Inferior parietal cortex (tissue), 1 donor: Measurements from ENCODE around the gene OSBPL2.

ENCODE experiments used
- DNase-seq: peaks from one replicate; pipeline ENCODE4 v3.0.0-alpha.2; 2016; ENCODE audit errors: extremely low spot score

Gene OSBPL2

DNA sequence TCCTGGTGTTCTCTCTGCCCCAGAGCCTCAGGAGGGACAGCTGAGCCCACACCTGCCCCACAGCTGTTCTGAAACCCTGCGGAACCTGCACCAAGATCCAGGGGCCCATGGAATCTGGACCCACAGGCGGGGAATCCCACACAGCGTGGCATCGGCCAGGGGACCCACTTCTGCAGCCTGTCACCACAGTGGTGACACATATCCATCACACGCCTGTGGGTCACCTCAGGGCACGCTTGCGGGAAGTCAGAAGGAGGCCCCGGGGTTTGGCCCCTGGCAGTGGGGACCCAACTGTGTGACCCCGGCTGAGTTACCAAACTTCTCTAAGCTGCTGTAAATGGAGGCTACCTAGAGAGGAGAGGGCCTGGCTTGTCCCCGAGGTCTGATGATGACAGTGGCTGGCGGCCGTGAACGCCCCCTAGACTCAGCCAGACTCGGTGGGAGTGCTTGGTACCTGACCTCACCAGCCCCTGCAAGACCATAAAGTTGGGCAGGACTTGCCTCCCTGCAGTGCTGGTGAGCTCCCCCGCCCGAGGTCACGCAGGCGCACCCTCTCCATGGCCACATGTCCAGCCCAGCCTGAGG, 16.0 kb upstream of the OSBPL2 start:
- DNase-seq, result no peak

DNA sequence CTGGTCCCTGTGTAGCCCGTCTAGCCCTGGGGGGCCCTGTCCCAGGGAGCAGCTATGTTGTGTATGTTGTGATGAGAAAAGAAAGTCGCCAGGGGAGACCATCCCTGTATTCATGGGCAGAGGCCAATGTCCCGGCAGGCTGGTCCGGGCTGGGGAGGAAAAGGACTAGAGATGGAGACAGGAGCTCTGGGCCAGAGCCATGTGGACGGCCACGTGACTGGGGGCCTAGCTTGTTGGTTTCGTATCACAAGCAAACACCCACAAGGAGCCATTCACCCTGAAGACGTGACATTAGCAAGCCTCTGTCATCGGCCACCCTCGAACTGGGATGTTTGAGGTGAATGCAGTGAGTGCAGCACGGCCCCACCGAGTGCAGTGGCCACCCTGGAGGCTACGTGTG, 15.3 kb upstream of the OSBPL2 start:
- no peak for DNase-seq

DNA sequence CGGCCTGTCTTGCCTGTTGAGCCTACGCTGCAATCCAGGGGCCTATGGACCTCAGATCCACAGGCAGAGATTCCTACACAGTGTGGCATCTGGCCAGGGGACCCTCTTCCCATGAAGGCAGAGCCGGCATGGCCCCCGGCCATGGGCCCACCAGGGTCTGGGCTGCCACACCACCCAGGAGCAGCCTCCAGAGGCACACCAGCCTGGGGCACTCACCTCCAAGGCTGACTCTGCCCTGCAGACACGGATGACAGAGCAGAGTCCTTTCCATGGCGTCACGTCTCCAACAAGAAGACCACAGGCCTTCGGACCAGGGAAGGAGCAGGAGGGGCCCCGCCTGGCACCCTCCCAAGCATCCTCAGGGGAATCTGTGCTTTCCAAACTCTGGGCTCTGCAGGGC, 14.8 kb upstream of the OSBPL2 start:
- DNase-seq, result no peak

DNA sequence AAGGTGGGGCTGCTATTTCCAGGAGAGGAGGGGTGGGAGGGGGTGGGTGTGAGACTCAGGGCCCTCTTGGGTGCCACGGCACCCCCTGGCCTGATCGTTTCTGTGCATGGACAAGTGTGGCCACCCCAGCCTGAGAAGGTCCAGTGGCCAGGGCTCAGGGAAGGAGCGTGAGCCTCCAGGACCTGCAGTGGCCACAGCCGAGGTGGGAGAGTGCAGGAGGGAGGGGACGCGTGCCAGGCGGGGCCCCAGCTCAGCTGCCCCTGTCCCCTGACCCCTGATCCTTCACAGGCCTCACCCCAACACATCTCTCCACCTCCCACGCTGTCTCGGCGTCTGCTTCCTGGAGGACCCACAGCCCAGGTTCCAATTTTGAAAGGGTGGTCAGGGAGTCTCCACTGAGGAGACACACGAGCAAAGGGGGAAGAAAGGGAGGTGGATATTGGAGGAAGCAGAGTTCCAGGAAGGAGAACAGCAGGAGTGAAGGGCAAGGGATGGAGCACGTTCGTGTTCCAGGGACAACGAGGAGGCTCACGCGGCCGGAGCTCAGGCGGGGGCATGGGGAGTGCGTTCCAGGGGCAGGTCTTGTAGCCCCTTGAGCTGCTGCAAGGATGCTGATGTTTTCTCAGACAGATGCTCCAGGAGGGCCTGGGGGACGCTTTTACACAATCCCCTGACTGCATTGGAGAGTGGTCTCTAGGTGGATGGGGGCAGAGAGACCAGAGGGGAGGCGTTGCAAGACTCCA, 14.0 kb upstream of the OSBPL2 start:
- no peak for DNase-seq

DNA sequence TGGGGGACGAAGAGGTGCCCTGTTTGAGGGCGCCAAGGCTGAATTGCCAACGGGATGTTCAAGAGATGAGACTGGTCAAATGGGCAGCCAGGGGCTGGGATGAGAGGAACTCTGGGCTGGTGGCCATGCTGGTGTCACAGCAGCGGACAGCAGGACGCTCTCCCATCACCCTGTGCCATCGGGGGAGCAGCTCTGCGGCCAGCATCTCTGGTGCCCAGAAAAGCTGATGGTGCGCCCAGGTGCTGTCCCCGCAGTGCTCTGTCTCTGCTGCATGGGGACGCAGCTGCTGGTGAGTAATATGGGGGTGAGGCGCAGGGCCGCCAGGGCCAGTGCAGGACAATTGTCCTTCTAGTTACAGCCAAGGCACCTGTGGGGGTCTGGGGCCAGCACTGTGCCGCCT, 13.3 kb upstream of the OSBPL2 start:
- DNase-seq, result no peak

DNA sequence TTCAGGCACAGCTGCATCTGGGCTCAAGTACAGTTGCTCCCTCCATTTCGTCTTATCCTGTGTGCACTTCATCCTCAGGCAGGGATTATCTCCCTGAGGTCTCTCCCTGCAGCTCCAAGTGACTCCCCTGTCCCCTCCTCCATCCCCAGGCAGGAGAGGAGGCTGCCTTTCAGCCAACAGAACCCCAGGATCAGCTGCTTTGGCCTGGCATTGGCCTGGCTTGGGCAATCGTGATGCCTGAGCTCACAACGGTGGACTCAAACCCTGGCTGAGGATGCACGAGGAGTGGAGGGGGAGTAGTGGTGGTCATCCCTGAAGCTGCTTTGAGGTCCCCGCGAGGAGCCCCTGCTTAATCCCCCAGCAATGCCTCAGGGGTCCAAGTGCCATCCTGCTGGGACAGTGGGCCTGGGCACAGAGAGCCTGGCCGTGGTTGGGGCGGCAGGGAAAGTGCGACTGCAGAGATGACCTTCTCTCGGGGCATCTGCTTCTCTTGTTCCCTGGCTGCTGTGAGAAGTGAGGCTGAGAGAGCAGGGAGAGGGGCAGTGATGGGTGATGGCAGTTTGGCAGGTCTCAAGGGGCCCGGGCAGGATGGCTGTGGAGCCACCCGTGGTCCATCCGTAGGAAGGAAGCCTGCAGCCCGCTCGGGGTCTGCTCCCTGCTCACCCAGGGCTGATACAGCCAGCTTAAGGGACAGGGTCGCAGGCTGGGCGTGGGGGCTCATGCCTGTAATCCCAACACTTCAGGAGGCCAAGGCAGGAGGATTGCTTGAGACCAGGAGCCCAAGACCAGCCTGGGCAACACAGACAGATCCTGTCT, 12.3 kb upstream of the OSBPL2 start:
- DNase-seq, result no peak

DNA sequence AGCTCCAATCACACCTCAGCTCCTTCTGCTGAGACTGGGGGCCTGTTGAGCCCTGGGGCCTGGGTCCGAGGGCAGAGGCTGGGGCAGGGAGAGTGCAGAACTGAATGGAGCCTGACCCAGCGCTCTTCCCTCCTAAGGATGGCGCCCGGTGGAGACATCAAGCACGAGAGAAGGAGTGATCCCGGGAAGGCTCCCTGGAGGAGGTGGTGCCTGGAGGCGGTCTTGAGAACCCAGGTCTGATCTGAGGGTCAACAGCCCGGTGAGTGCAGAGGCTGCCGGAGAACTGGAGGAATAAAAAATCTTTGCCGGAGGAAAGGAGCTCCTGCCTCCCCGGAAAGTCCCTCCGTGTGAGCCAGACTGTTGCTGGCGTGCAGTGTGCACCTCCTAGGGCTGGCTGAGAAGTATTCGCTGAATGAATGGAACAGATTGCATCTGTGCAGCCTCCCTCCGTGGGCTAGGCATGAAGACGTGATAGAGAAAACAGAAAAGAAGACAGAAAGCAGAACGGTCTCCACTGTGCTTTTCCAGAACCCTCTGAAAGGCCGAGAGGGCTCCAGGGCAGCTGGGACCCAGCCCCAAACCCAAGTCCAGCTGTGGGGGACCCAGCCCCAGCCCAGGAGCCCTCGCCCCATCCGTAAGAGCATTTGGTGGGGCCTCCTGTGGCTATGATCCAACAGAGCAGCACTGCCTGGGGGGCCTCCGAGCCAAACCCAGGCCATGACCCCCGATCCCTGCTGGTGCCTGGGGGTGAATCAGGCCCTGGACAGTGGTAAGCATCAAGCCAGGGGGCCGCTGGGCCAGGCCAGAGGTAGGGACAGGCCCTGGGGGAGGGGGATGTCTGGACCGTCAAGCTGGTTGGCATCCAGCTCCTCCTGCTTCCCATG, 11.4 kb upstream of the OSBPL2 start:
- no peak for DNase-seq

DNA sequence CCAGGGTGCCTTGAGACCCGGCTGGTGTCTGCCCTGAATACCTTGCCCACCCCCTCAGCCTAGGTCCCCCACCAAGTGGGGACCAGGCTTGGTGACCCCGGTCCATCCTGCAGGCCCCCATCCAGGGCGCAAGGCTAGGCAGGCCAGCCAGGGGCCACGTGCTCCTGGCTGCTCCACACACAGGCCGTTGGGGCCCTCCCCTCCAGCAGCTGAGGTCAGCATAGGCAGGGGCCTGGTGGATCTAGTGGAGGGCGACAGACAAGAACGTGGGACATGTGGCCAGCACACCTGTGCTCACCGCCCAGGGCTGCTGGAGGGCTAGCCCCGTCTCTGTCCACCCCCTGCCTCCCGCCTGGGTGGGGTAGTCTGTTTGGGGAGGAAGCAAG, 10.7 kb upstream of the OSBPL2 start:
- DNase-seq, result no peak

DNA sequence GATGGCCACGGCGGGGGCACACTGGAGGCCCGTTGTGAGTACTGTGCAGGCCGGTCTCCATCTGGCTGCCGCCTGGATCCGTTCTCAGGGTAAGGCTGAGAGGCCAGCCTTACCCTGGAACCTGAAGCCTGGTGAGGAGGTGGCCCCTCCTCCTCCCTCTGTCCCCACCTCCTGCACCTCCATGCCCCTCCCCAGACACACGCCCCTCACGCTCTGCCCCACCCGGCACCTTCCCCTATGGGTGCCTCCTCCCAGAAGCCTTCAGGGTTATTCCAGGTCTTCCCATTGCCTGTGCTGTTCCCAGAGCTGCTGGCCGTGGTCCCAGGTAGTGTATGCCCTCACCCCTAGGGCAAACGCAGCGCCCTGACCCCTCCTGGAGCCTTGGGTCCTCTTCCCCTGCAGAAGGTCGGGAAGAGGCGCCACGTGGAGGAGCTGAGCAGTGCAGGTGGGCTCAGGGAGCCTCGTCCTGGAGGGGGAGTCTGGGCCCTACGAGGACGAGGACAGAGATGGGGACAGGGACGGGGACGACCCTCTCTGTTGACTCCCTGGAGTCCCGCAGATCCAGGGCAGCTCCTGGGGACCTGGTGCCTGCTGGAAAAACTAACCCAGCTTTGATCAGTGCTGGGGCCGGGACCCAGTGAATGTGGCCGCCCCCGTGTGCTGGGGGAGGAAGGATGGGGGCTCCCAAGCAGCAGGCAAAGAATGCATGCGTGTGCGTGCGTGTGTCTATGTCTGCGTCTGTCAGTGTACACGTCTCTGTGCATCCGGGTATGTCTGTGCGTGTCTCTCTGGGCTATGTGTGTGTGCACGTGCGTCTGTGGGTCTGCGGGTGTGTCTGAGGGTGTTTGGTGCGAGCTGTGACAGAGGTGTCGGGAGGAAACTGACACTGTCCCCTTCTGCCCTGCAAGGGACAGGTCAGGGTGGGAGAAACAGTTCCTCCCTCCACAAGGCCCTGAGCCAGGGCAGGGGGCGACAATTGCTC, 10.1 kb upstream of the OSBPL2 start:
- no peak for DNase-seq

DNA sequence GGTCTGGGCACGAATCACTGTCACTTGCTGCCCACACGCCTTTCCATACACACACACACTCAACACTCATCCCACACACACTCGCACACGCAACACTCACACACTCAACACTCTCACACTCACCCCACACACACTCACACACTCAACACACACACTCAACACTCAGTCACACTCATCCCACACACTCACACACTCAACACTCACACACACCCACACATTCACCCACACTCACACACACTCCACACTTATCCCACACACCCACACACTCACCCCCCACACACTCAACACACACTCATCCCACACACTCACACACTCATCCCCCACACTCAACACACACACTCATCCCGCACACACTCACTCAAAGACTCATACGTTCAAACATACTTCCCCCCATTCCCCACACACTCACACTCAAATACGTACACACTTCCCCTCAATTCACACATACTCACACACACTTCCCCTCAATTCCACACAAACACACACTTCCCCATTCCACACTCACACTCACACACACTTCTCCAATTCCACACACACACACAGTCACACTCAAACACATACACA, 9.3 kb upstream of the OSBPL2 start:
- DNase-seq, result no peak

DNA sequence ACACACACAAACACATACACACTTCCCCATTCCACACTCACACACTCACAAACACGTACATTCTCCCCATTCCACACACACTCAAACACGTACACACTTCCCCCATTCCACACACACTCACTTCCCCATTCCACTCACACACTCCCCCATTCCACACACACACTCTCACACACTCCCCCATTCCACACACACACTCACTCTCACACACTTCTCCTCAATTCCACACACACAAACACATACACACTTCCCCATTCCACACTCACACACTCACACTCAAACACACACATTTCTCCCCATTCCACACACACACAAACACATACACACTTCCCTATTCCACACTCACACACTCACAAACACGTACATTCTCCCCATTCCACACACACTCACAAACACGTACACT, 8.7 kb upstream of the OSBPL2 start:
- DNase-seq, result no peak

DNA sequence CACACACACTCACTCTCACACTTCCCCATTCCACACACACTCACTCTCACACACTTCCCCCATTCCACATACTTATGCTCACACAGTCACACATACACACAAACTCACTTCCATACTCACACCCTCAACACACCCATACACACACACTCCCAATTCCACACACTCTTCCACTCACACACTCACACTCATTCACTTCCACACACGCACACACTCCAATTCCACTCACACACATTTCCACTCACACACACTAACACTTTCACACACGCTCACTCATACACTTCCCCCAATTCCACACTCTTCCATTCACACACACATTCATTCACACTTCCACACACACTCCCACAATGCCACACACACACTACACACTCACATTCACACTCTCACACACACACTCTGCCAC, 8.0 kb upstream of the OSBPL2 start:
- no peak for DNase-seq

DNA sequence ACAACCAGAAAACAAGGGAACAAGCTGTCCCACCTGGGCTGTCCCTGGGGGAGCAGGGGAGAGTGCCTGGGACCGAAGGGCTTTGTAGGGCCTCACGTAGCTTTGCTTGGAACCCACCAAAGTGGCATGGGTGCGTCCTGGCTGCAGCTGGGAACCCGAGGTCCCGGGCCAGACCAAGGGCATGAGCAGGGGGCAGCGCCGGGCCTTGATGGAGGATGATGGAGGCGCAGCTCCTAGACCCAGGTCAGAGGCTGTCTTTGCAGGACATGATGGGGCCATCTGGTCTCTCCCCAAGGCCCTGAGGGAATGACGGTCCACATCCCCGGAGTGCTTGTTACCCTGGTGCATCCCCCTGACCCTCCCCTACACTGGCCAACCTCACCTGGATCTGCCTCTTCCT, 7.6 kb upstream of the OSBPL2 start:
- DNase-seq, result no peak

DNA sequence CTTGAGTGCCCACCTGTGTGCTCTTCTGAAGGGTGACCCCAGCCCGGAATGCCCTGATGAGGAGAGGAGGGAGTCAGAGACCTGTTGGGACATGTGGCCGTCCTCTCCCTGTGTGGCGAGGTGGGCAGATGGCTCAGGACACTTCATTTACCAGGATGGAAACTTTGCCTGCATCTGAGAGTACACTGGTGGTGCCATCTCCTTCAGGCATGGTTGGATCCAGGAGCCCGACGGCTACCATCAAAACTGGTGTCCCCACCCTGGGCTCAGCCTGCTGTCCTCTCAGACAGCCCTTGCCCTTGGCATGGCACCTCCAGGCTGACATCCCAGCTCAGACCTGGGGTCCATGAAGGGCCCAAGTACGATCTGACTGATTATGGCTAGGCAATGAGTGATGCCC, 7.0 kb upstream of the OSBPL2 start:
- DNase-seq, result no peak

DNA sequence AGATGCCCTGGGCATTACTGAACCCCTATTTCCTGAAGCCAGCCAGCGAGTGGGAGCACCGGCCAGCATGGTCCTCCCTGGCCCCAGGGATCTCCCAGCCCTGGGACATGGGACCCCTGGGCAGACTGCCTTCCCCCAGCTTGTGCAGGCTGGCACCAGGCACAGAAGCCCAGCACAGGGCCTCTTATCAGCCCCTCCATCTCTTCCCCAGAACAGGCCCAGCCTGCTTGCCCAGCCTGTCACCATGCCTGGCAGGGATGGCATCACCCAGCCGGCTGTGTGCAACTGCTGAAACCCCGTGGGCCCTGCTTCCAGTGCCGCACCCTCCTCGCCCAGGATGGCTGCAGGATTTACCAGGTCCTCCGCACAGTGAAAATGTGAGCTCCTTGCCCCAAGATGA, 6.1 kb upstream of the OSBPL2 start:
- DNase-seq, result no peak

DNA sequence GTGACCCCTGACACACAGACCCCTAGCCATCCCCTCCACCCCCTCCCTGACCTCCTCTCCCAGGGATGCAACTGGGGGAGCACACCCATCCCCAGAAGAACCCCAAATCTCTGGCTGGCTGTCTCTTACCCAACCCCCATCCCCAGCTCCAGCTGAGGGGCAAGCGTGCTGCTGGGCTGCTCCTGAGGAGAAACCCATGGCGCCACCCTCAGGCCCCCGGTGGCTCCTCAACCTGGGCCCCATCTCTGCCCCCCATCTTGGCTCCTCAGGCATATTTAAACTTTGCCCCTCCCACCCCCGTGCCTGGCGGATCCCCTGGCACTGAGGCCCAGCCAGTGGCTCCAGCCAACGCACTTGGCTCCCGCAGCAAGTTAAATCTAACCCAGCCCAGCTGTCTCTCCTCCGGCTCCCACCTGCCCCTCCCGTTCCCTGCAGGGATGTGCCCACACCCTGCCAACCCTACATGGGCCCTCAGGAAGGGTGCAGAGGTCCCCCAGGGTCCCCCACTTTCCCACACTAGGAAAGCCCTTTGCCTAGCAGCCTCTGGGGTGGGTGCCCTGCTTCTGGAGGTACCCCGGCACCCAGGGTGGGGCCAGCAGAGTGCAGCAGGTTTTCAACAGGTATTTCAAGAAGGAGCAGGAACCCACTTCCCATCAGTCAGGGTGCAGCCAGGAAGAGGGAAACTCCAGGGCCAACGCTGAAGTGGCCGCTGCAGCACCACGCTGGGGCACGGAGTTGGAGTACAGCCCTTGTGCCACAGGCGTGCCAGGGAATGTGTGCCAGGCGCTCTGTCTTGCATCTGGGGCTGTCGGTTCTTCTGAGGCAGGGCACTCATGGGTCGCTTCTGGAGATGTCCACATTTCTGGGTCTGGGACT, 5.3 kb upstream of the OSBPL2 start:
- no peak for DNase-seq

DNA sequence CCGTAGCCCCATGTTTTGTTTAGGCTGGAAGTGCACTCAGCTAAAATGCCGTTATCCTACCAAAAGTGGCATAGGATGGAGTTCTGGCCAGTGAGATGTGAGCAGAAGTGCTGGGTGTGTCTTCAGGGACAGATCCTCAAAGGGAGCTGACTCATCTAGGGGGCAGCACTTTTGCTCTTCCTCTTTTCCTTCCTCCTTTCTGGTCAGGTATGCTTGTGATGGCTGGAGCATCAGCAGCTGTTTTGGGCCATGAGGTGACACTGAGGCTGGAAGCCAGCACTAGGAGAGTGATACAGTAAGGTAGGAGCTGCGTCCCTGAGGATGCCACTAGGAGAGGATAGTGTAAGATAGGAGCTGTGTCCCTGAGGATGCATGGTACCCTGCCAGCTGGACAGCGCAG, 4.6 kb upstream of the OSBPL2 start:
- DNase-seq, result no peak

DNA sequence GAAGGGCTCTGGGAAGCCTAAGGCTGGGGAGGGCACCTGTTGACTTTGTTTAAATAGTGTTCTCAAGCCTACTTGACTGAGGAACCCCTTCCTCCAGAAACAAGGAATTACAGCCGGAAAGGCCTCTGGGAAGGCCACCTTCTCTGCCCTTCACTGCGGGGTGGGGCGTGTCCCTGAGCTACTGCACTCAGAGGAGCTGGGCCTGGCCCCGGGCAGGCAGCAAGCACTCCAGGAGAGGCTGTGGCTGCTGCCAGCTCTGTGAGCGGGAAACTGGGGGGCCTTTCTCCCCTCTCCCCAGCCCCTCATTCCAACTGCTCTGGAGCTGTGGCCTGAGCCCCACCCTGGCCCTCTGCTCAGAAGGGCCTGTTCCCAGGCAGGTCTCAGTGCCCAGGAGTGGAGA, 4.0 kb upstream of the OSBPL2 start:
- no peak for DNase-seq

DNA sequence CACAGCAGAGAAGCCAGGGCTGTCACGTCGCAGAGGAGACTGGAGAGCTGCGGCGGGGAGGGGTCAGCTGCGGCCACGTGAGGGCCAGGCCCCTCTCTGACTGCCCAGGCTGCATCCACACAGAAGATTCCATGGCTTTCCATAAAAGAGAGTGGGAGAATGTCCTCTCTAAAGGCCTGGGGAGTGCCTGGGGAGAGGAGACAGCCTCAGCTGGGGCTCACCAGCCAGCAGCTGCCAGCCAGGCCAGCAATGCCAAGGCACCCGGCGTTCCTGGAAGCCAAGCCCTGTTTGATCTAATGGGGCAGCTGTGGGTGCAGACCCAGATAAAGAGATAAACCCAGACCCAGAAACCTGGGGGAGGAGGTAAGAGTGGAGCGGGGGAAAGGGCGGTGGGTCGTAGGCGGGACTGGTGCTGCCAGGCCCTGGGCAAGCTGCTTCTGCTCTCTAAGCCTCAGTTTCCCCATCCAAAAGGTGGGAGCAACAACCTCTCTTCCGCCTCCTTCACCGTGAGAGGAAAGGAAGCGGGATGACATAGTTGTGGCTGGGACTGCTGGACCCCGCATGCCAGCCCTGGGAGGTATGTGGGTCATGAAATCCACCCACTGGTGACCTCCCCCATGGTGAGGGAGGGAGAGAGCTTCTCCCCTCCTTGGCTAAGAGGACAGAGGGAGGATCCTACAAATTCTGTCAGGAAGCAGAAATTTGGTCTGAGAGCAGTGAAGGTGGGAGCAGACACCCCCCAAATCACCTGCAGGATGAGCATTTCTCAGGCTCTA, 3.1 kb upstream of the OSBPL2 start:
- DNase-seq, result no peak
